Measurements from ENCODE around the gene IL31RA. TPM values are rescaled to one million over a fixed set of nuclear protein-coding genes. Genes with fewer than 3 reads are reported as not detected.

Gene IL31RA
- total and polyA plus RNA-seq, 2 of the 13 experiments (the other 11 are each of a cell fraction or from before 2014, with no cell fraction given) = not detected

DNA sequence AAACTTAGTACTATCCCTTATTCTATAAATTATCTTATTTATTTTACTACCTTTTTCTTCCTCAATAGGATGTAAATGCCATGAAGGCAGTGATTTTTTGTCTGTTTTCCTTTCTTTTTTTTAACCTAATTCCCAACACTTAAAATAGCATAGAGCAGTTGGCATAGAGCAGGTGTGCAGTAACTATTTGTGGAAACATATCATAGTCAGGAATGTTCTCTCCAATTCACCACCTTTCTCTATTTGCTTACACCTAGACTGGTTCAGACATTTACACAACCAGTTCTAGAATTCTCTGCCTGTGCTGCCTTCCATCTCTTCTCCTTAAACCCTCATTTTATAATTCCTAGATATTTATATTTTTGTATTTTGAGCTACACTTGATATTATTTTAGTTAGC lies 49.6 kb downstream of the IL31RA start (continued):
- TF ChIP-seq FLYWCH1 (CRISPR knock-in tag; IDR thresholded peaks at IDR 0.05) = no peak

DNA sequence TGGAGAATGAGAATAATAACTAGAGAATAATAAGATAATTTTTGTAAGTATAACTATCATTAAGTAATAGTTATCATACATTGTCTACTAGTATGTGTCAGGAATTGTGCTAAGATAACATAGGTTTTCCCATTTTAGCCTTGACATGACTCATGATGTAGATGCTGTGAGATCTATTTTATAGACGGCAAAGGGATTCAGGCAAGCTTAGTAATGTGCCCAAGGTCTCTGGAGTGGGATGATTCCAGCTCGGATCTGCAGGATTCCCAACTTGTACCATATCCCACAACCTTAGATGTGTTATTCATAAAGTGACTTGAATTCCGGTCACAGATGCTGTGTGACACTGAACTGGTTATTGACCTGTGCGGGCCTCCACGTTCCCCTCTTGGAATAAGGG lies 51.5 kb downstream of the IL31RA start:
- no peak for ATAC-seq
- no TSS peak for BruUV-seq (replicated peaks)

GRCh38 chr5:55903121-55903701 lies 52.1 kb downstream of the IL31RA start:
- BruUV-seq (replicated peaks) = no TSS peak
- intact Hi-C loops (cut with micrococcal nuclease; ENCODE audit: unreplicated experiment) = no loop called here
- 47% methylated on average over 12 of the region's 19 CpGs for WGBS (ENCODE audit: low lambda C conversion rate)
- Histone ChIP-seq H3K4me2 (ENCODE audit: low read depth, low read length) (no peak overlapping the region), H3K79me2 (ENCODE audit: insufficient read depth, low read length) (no peaks in the 10 kb centered on the region), H3K9me3 (ENCODE audit: low read length) (no peaks in the 10 kb centered on the region), H3K36me3 (replicated peaks in 1 of 2; ENCODE audit: control insufficient read depth in 1 of 2, insufficient read depth in 2 of 2, low read length in 2 of 2) (no peaks in the 10 kb centered on the region), H4K20me1 (ENCODE audit: insufficient read depth, low read length) (no peaks in the 10 kb centered on the region), H3K4me3 (replicated peaks in 1 of 3; ENCODE audit: insufficient read depth in 1 of 3, low read depth in 2 of 3, low read length in 3 of 3) (no peak overlapping the region), H3K9ac (ENCODE audit: insufficient read depth, low read depth, low read length) (no peak overlapping the region), H3K27me3 (ENCODE audit: control insufficient read depth in 1 of 2, insufficient read depth in 2 of 2, low read length in 2 of 2) (0 out of 5 replicates have a peak, but pooled peaks cover 0 to 3% of the 10 kb centered on the region in 2 experiments), H2AFZ (ENCODE audit: low read length) (no peak overlapping the region), H3K27ac (ENCODE audit: extremely low read length, insufficient read depth, low read length) (no peak overlapping the region), H3K4me1 (ENCODE audit: insufficient read depth, low read length) (peaks cover 6% of the 10 kb centered on the region)
- POLR2A ChIA-PET = no interaction called here
- no peak for DNase-seq (ENCODE audit: low spot score)
- no peak for FAIRE-seq
- in situ Hi-C loops (cut with HindIII; ENCODE audit: extremely low pct_ligation_motif_present, low pct_unique_long_range_greater_than_20kb) = no loop called here
- TF ChIP-seq KLF12 (CRISPR knock-in tag; IDR thresholded peaks at IDR 0.05; ENCODE audit: borderline replicate concordance) (no peak), ZNF432 (CRISPR knock-in tag; IDR thresholded peaks at IDR 0.05; ENCODE audit: borderline replicate concordance) (no peak), TBL1XR1 (IDR thresholded peaks at IDR 0.05; ENCODE audit: borderline replicate concordance, low read length, partially characterized antibody) (no peak), PITX1 (CRISPR knock-in tag; IDR thresholded peaks at IDR 0.05) (no peak)
- TF ChIP-seq, protein P1, sequence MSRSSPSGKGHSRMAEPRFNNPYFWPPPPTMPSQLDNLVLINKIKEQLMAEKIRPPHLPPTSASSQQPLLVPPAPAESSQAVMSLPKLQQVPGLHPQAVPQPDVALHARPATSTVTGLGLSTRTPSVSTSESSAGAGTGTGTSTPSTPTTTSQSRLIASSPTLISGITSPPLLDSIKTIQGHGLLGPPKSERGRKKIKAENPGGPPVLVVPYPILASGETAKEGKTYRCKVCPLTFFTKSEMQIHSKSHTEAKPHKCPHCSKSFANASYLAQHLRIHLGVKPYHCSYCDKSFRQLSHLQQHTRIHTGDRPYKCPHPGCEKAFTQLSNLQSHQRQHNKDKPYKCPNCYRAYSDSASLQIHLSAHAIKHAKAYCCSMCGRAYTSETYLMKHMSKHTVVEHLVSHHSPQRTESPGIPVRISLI (CRISPR knock-in tag; IDR thresholded peaks at IDR 0.05; ENCODE audit: borderline replicate concordance) = no peak
- no peak for ATAC-seq
- CTCF ChIA-PET (ENCODE audit: low intra/inter-chr PET ratio, low total read pairs) = no interaction called here

More for the DNA sequence above, 51.5 kb downstream of the IL31RA start:
- ChIA-PET CTCF (ENCODE audit: low intra/inter-chr PET ratio, low total read pairs) (no interaction called here), POLR2A (no interaction called here)
- intact Hi-C loops (cut with micrococcal nuclease; ENCODE audit: unreplicated experiment) = no loop called here
- Histone ChIP-seq H2AFZ (ENCODE audit: low read length) (no peak overlapping the region), H3K79me2 (ENCODE audit: insufficient read depth, low read length) (no peaks in the 10 kb centered on the region), H3K36me3 (replicated peaks in 1 of 2; ENCODE audit: control insufficient read depth in 1 of 2, insufficient read depth in 2 of 2, low read length in 2 of 2) (no peaks in the 10 kb centered on the region), H3K4me3 (replicated peaks in 1 of 3; ENCODE audit: insufficient read depth in 1 of 3, low read depth in 2 of 3, low read length in 3 of 3) (no peak overlapping the region), H3K4me2 (ENCODE audit: low read depth, low read length) (no peak overlapping the region), H4K20me1 (ENCODE audit: insufficient read depth, low read length) (no peaks in the 10 kb centered on the region), H3K9me3 (ENCODE audit: low read length) (no peaks in the 10 kb centered on the region), H3K9ac (ENCODE audit: insufficient read depth, low read depth, low read length) (no peak overlapping the region), H3K4me1 (ENCODE audit: insufficient read depth, low read length) (peaks cover 10% of the 10 kb centered on the region), H3K27me3 (ENCODE audit: control insufficient read depth in 1 of 2, insufficient read depth in 2 of 2, low read length in 2 of 2) (0 out of 5 replicates have a peak, but pooled peaks cover 0 to 3% of the 10 kb centered on the region in 2 experiments), H3K27ac (ENCODE audit: extremely low read length, insufficient read depth, low read length) (no peak overlapping the region)
- TF ChIP-seq, protein P2, sequence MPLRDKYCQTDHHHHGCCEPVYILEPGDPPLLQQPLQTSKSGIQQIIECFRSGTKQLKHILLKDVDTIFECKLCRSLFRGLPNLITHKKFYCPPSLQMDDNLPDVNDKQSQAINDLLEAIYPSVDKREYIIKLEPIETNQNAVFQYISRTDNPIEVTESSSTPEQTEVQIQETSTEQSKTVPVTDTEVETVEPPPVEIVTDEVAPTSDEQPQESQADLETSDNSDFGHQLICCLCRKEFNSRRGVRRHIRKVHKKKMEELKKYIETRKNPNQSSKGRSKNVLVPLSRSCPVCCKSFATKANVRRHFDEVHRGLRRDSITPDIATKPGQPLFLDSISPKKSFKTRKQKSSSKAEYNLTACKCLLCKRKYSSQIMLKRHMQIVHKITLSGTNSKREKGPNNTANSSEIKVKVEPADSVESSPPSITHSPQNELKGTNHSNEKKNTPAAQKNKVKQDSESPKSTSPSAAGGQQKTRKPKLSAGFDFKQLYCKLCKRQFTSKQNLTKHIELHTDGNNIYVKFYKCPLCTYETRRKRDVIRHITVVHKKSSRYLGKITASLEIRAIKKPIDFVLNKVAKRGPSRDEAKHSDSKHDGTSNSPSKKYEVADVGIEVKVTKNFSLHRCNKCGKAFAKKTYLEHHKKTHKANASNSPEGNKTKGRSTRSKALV (CRISPR knock-in tag; IDR thresholded peaks at IDR 0.05) = no peak
- FAIRE-seq (no peak), DNase-seq (ENCODE audit: low spot score) (no peak)
- in situ Hi-C loops (cut with HindIII; ENCODE audit: extremely low pct_ligation_motif_present, low pct_unique_long_range_greater_than_20kb) = no loop called here
- WGBS (ENCODE audit: low lambda C conversion rate) = 52% methylated on average over 4 of the region's 5 CpGs

Data from HepG2 (cell line).